GM12801 (cell line): ENCODE measurements around the gene C20orf202.

ENCODE experiments used
- TF ChIP-seq, protein P1 (sequence below): IDR thresholded peaks from one replicate; pipeline ENCODE4 v1.5.1; 2011; ENCODE audit warnings: control low read depth; ENCODE audit not compliant: insufficient read length; ENCODE audit errors: extremely low read depth

The C20orf202 gene

DNA sequence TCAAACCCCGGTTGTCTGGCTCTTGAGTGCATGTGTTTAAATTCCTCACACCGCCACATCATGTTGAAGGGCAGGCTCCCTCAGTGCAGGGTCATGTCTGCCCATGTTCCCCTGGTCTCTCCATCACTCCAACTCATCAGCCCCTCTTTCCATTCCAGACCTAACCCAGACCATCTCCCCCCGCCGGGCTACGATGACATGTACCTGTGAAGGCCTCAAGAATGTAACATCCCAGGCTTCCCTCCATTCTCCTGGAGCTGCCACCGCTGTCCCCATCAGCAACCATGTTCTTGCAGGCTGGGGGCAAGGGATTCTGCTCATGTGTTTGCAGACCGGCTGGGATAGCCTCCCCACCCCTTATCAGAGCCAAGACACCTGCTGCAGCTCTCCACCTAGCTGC is 38.4 kb upstream of the C20orf202 start:
- TF ChIP-seq, protein P1, sequence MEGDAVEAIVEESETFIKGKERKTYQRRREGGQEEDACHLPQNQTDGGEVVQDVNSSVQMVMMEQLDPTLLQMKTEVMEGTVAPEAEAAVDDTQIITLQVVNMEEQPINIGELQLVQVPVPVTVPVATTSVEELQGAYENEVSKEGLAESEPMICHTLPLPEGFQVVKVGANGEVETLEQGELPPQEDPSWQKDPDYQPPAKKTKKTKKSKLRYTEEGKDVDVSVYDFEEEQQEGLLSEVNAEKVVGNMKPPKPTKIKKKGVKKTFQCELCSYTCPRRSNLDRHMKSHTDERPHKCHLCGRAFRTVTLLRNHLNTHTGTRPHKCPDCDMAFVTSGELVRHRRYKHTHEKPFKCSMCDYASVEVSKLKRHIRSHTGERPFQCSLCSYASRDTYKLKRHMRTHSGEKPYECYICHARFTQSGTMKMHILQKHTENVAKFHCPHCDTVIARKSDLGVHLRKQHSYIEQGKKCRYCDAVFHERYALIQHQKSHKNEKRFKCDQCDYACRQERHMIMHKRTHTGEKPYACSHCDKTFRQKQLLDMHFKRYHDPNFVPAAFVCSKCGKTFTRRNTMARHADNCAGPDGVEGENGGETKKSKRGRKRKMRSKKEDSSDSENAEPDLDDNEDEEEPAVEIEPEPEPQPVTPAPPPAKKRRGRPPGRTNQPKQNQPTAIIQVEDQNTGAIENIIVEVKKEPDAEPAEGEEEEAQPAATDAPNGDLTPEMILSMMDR = no peak

DNA sequence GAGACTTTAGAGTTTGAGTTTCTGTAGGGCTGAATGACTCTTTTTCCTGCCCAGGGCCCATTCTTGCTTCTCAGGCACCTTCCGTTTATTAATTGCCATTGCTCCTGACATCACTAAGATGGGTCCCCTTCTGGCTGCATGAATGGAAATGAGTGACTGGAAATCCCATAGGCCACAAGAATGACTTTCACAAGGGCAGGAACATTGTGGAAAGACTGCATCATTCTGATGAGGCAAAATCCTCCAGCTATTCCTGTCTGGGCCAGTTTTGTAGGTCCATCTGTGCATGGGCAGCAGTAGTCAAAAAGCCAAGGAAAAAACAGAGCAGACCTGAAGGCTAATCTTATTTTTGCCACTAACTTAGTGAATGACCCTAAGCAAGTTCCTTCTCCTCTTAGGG is 37.7 kb upstream of the C20orf202 start:
- TF ChIP-seq, protein P1 = no peak

DNA sequence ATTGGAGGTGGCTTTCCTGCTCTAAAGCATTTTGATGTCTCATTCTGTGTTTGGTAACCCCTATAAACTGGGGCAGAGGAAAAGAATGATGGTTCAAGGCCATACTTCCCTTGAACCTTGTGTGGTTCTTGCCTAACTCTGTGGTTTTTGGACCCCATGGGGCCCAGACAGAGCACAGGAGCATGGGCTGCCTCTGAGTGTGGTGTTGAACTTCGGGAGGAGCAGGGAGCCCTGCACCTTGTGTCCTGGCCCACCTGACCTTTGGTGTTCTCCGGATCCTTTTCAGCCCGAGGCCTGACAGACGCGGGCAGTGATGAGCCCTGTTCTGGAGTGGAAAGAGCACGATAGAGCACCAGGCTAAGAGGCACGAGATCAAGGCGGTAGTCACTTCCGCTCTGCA is 37.3 kb upstream of the C20orf202 start:
- TF ChIP-seq, protein P1 = no peak

DNA sequence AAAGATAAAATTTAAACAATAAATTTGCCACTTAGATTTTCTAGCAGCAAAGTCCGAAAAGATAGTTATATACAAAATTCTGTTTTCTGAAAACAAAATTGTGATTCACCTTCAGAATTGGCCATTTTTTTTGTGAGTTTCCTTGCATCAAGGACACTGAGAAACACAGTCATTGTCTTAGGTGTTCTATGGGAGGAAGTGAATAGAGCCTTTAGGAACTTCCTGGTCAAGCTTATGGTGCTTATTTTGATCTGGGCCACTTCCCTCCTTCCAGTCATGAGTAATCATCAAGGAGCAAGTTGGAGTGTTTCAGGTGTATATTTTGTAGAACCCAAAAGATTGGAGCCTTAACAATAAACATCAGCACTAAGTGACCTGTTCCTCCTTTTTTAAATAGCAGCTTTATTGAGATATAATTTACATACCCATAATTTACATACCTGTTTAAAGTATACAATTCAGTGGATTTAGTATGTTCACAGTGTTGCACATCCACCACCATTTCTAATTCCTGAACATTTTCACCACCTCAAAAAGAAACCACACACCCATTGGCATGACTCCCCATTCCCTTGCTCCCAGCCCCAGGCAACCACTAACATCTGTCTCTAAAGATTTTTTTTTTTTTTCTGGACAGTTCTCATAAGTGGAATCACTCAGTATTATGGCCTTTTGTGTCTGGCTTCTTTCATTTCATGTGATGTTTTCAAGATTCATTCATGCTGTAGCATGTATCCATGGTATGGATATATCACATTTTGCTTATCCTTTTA is 36.1 kb upstream of the C20orf202 start:
- TF ChIP-seq, protein P1 = no peak

DNA sequence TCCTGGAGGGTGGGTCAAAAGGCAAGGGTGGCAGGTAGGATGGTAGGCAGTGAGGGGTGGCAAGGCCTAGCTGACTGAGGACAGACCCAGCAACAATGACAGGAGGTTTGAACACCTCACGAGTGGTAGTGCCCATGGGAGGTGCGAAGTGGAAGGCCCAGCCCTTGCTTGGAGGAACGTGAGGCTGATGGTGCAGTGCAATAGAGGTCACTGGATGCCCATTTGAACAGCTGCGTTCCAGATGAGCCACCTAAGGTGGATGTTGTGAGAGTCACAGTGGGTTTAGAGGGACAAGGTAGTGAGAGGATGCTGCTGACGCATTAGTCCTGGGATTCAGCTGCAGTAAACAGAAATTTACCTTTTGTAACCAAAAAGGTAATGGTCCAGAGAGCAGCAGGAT is 34.0 kb upstream of the C20orf202 start:
- TF ChIP-seq, protein P1 = no peak

DNA sequence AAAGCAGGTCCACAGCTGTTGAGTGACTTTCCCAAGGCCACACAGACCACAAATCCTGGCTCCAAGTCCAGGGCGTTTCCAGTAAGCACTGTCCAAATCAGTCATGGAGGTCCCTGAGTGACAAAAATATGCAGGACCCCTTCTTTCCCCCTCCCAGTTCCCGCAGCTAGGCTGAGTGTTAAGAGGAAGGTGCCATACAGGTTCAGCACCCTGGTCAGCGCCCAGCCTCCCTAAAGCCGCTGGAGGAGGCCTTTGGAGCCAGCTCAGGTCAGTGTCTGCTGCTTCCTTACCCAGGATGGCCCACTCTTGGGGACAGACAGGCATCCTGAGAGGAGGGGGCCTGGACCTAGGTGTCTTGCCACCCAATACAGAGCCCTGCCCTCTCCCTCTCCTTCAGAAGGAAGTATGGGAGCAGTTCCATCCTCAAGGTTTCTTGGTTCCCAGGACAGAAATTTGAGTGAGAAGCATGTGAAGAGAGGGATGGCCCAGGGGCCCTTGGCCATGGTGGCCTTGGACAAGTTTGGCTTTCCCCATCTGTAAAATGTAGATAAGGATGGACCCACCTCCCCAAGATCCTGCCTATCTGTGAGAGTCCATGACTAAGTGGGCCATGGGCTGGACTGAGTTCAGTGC is 31.7 kb upstream of the C20orf202 start:
- TF ChIP-seq, protein P1 = no peak

DNA sequence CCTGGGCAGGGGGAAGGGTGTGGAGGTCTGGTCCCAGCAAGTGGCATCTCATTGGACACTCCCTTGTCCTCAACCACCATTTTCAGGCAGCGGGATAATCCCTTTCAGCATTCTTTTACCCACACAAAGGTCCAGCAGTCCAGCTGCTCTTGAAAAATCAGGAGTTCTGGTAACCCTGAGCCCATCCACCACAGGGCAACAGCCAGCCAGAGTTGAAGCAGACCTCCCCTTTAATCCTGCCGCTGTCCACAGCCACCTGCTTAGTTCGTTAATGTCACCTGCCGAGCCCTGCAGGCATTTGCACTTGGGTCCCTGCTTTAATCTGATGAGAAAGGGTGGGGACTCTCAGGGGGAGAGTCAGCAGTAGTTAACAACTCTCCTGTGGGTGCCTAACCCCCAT is 29.6 kb upstream of the C20orf202 start:
- TF ChIP-seq, protein P1 = no peak
